H9 (cell line): ENCODE data around the gene KRT77. TPM values are rescaled to one million over a fixed set of nuclear protein-coding genes. Genes with fewer than 3 reads are reported as not detected.

ENCODE experiments used
- DNase-seq: peaks from one replicate; pipeline ENCODE4 v3.0.0-alpha.2; 2017
- H2AFZ ChIP-seq: one replicate; pipeline ENCODE4 v1.6.1; 2013; ENCODE audit warnings: mild to moderate bottlenecking, low read length, control low read depth, moderate library complexity
- H2AK5ac ChIP-seq: 2 replicates; pipeline ENCODE4 v1.6.1; 2013; ENCODE audit warnings: low read length, control low read depth, mixed read lengths; ENCODE audit not compliant: insufficient read length
- H2BK120ac ChIP-seq: one replicate; pipeline ENCODE4 v1.6.1; 2013; ENCODE audit warnings: low read depth, mild to moderate bottlenecking, low read length, control low read depth, inconsistent platforms; ENCODE audit not compliant: poor library complexity, severe bottlenecking
- H2BK12ac ChIP-seq: 2 replicates; pipeline ENCODE4 v1.6.1; 2013; ENCODE audit warnings: low read length, control low read depth, mixed read lengths, low read depth; ENCODE audit not compliant: insufficient read length
- H2BK15ac ChIP-seq: 2 replicates; pipeline ENCODE4 v1.6.1; 2013; ENCODE audit warnings: low read depth, low read length, control low read depth
- H2BK20ac ChIP-seq: one replicate; pipeline ENCODE4 v1.6.1; 2013; ENCODE audit warnings: low read depth, mild to moderate bottlenecking, low read length, control low read depth, inconsistent platforms; ENCODE audit not compliant: poor library complexity, severe bottlenecking
- H2BK5ac ChIP-seq: 2 replicates; pipeline ENCODE4 v1.6.1; 2013; ENCODE audit warnings: low read length, control low read depth, mixed read lengths; ENCODE audit not compliant: insufficient read length
- H3K14ac ChIP-seq: 2 replicates; pipeline ENCODE4 v1.6.1; 2013; ENCODE audit warnings: low read length, control low read depth; ENCODE audit not compliant: insufficient read depth
- H3K18ac ChIP-seq: 2 replicates; pipeline ENCODE4 v1.6.1; 2013; ENCODE audit warnings: low read depth, mild to moderate bottlenecking, mixed read lengths, low read length, control low read depth; ENCODE audit not compliant: insufficient read length
- H3K23ac ChIP-seq: 2 replicates; pipeline ENCODE4 v1.6.1; 2013; ENCODE audit warnings: low read length, control low read depth, mixed read lengths, low read depth; ENCODE audit not compliant: insufficient read length
- H3K23me2 ChIP-seq: 2 replicates; pipeline ENCODE4 v1.6.1; 2013; ENCODE audit warnings: low read depth, mild to moderate bottlenecking, mixed read lengths, low read length, control low read depth; ENCODE audit not compliant: insufficient read length, poor library complexity, severe bottlenecking
- H3K27ac ChIP-seq: 2 replicates; pipeline ENCODE4 v1.5.1; 2013; ENCODE audit warnings: low read length, control low read depth, mixed read lengths, low read depth; ENCODE audit not compliant: insufficient read length
- H3K27me3 ChIP-seq: 2 replicates; pipeline ENCODE4 v1.6.1; 2013; ENCODE audit warnings: low read length, control low read depth, inconsistent platforms; ENCODE audit not compliant: insufficient read depth
- H3K4ac ChIP-seq: 2 replicates; pipeline ENCODE4 v1.6.1; 2013; ENCODE audit warnings: low read depth, mild to moderate bottlenecking, control low read depth, inconsistent platforms, low read length, moderate library complexity
- H3K4me1 ChIP-seq: 2 replicates; pipeline ENCODE4 v1.6.1; 2013; ENCODE audit warnings: low read length, control low read depth, inconsistent platforms; ENCODE audit not compliant: insufficient read depth
- H3K4me2 ChIP-seq: 2 replicates; pipeline ENCODE4 v1.6.1; 2013; ENCODE audit warnings: low read length, control low read depth, mixed read lengths; ENCODE audit not compliant: insufficient read length, insufficient read depth
- H3K56ac ChIP-seq: 2 replicates; pipeline ENCODE4 v1.6.1; 2013; ENCODE audit warnings: low read depth, mild to moderate bottlenecking, mixed read lengths, low read length, control low read depth; ENCODE audit not compliant: insufficient read length
- H3K79me1 ChIP-seq: 2 replicates; pipeline ENCODE4 v1.6.1; 2013; ENCODE audit warnings: low read depth, mild to moderate bottlenecking, moderate library complexity, low read length, control low read depth, inconsistent platforms; ENCODE audit not compliant: insufficient read depth, poor library complexity, severe bottlenecking
- H3K79me2 ChIP-seq: 2 replicates; pipeline ENCODE4 v1.6.1; 2013; ENCODE audit warnings: low read length, control low read depth, inconsistent platforms; ENCODE audit not compliant: insufficient read depth
- H3K9ac ChIP-seq: 2 replicates; pipeline ENCODE4 v1.6.1; 2013; ENCODE audit warnings: low read length, control low read depth, mixed read lengths; ENCODE audit not compliant: insufficient read length; ENCODE audit errors: extremely low read depth
- H3K9me3 ChIP-seq: one replicate; pipeline ENCODE4 v1.6.1; 2013; ENCODE audit warnings: low read depth, low read length, inconsistent platforms; ENCODE audit not compliant: control insufficient read depth
- H3T11ph ChIP-seq: one replicate; pipeline ENCODE4 v1.6.1; 2013; ENCODE audit warnings: mild to moderate bottlenecking, low read length, control low read depth, inconsistent platforms
- H4K20me1 ChIP-seq: one replicate; pipeline ENCODE4 v1.6.1; 2013; ENCODE audit not compliant: control insufficient read depth, insufficient read length, insufficient read depth
- H4K5ac ChIP-seq: 2 replicates; pipeline ENCODE4 v1.6.1; 2013; ENCODE audit warnings: low read depth, mild to moderate bottlenecking, mixed read lengths, low read length, control low read depth; ENCODE audit not compliant: insufficient read length
- H4K8ac ChIP-seq: replicated peaks from 2 replicates; pipeline ENCODE4 v1.6.1; 2013; ENCODE audit warnings: low read length, control low read depth, mixed read lengths, low read depth; ENCODE audit not compliant: insufficient read length
- H4K91ac ChIP-seq: 2 replicates; pipeline ENCODE4 v1.6.1; 2013; ENCODE audit warnings: low read depth, mild to moderate bottlenecking, moderate library complexity, mixed read lengths, low read length, control low read depth; ENCODE audit not compliant: insufficient read length
- H3K27ac Mint-ChIP-seq, 3 experiments: 2 replicates in 2 of 3; 3 replicates in 1 of 3; pipeline ENCODE4 v1.8.0; 2020 to 2021; ENCODE audit warnings: mixed read lengths in 3 of 3, mild to moderate bottlenecking in 1 of 3, moderate library complexity in 1 of 3
- H3K27me3 Mint-ChIP-seq: 2 replicates; pipeline ENCODE4 v1.8.0; 2021; ENCODE audit warnings: low read depth, mild to moderate bottlenecking, moderate library complexity, mixed read lengths
- H3K36me3 Mint-ChIP-seq, 3 experiments: 2 replicates in 2 of 3; 3 replicates in 1 of 3; pipeline ENCODE4 v1.8.0; 2020 to 2021; ENCODE audit warnings: low read depth in 3 of 3, mixed read lengths in 3 of 3; ENCODE audit not compliant: insufficient read depth in 1 of 3
- H3K4me1 Mint-ChIP-seq, 2 experiments: 2 replicates each; pipeline ENCODE4 v1.8.0; 2020; ENCODE audit warnings: mixed read lengths in 2 of 2
- H3K4me3 Mint-ChIP-seq, 2 experiments: 2 replicates in 1 of 2; 3 replicates in 1 of 2; pipeline ENCODE4 v1.8.0; 2020 to 2021; ENCODE audit warnings: mild to moderate bottlenecking in 2 of 2, mixed read lengths in 2 of 2, moderate library complexity in 1 of 2
- H3K9me3 Mint-ChIP-seq, 2 experiments: 2 replicates in 1 of 2; 3 replicates in 1 of 2; pipeline ENCODE4 v1.8.0; 2020; ENCODE audit warnings: mild to moderate bottlenecking in 2 of 2, mixed read lengths in 2 of 2, moderate library complexity in 1 of 2
- WGBS: extraction: QIAGEN DNeasy Blood & Tissue Kit; methylation state at CpG from one replicate; pipeline ENCODE4 v1.1.7; 2013; ENCODE audit warnings: missing lambda C conversion rate, low lambda C conversion rate, mixed read lengths; ENCODE audit not compliant: insufficient read length; ENCODE audit errors: extremely low coverage; 5-methylcytosine and 5-hydroxymethylcytosine counted together
- total RNA-seq: library from RNA; stranded (reverse); gene quantifications from 2 replicates; pipeline ENCODE4 v1.2.1, GENCODE V29; 2021
- TF ChIP-seq, protein P1 (sequence below): fragments of 200-600 bp; sonication (generic); conservative IDR thresholded peaks from 3 replicates; pipeline ENCODE4 v1.8.0; 2021; ENCODE audit warnings: antibody characterized with exemption, mild to moderate bottlenecking

KRT77 gene
- total RNA-seq, 1 experiment from 2014 or later: not detected

DNA sequence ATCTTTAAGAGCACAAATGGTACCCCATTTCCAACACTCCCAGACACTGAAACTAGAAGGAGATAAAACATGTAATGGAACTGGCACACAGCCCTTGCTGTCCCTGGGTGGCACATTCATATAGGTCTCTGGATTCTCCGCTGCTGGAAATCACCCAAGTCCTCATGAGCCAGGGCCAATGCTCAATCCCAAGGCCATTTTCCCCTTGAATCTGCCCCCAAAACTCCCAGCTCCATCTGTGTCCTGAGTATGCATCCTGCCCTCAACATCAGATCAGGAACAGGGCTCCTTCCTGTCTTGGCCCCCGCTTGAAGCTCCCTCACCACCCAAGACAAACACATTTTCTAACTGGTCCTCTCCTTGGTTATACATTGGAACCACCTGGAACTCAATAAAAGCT is 49.2 kb upstream of the KRT77 start:
- Mint-ChIP-seq H3K27ac (no peak overlapping the region), H3K4me3 (no peak overlapping the region), H3K27me3 (peaks cover 51% of the 10 kb centered on the region), H3K36me3 (no peaks in the 10 kb centered on the region), H3K9me3 (no peaks in the 10 kb centered on the region), H3K4me1 (no peaks in the 10 kb centered on the region)
- TF ChIP-seq, protein P1, sequence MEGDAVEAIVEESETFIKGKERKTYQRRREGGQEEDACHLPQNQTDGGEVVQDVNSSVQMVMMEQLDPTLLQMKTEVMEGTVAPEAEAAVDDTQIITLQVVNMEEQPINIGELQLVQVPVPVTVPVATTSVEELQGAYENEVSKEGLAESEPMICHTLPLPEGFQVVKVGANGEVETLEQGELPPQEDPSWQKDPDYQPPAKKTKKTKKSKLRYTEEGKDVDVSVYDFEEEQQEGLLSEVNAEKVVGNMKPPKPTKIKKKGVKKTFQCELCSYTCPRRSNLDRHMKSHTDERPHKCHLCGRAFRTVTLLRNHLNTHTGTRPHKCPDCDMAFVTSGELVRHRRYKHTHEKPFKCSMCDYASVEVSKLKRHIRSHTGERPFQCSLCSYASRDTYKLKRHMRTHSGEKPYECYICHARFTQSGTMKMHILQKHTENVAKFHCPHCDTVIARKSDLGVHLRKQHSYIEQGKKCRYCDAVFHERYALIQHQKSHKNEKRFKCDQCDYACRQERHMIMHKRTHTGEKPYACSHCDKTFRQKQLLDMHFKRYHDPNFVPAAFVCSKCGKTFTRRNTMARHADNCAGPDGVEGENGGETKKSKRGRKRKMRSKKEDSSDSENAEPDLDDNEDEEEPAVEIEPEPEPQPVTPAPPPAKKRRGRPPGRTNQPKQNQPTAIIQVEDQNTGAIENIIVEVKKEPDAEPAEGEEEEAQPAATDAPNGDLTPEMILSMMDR: no peak
- Histone ChIP-seq H2AK5ac (no peak overlapping the region), H2BK20ac (no peak overlapping the region), H3K4me2 (no peak overlapping the region), H2BK12ac (no peak overlapping the region), H3K23ac (no peak overlapping the region), H3K23me2 (no peaks in the 10 kb centered on the region), H4K5ac (no peak overlapping the region), H4K20me1 (no peaks in the 10 kb centered on the region), H3K9me3 (no peaks in the 10 kb centered on the region), H2AFZ (no peak overlapping the region), H3K4me1 (no peaks in the 10 kb centered on the region), H3K4ac (no peak overlapping the region), H3K9ac (no peak overlapping the region), H3K56ac (no peak overlapping the region), H3T11ph (no peak overlapping the region), H3K18ac (no peak overlapping the region), H3K27me3 (no peaks in the 10 kb centered on the region), H2BK5ac (no peak overlapping the region), H2BK15ac (no peak overlapping the region), H3K27ac (no peak overlapping the region), H4K91ac (no peak overlapping the region), H4K8ac (no peak overlapping the region), H2BK120ac (no peak overlapping the region), H3K79me1 (no peaks in the 10 kb centered on the region), H3K14ac (no peak overlapping the region), H3K79me2 (no peaks in the 10 kb centered on the region)
- WGBS: no CpG with 5 or more reads among the region's 2 CpGs
- DNase-seq: no peak
